ENCODE data around the gene SLC22A17.
A peak's percentile ranks its signal among the peaks of the same experiment; 100 is the strongest.

Gene SLC22A17

DNA sequence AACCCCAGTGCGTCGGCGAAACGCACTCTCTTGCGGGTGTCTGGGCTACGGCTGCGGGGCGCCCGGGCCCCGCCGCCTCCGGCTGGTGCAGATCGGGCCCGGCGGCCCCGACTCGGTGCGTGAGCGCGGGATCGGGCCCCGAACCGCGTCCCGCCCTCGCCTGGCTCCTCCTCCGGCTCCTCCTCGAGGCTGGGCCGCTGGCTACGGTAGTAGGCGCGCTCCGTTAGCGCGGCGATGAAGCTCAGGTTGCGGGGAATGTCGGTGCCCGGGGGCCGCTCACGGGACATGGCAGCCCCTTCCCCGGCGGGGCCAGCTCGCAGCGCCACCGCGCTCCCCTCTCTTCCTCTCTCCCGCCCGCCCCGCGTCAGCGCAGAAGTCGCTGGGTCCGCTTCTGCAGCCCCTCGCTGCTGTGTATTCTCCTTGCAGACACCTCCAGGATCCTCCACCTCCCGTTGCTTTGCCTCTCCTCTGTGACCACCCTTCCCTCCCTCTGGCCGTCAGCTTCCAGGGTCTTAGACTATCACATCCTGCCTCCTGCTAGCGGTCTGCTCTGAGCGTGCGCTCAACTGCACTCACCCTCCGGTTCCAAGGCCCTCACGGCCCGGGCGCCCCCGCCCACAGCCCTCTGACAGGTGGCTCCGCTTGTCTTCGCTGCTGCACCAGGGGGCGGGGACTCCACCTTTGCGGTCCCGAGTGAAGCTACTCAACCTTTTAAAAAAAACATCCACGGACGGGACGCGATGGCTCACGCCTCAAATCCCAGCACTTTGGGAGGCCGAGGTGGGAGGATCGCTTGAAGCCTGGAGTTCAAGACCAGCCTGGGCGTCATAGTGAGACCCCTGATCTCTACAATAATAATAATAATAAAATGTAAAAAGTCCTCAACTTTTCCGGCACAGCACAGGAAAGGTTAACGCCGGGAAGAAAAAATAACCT lies 50.1 kb downstream of the SLC22A17 start, which contains the start of gene PPP1R3E:
PPP1R3E (minus strand) TSS at position 570 of the 936 bp plus-strand sequence; CDS start at position 287, 283 bp downstream.
- DNase-seq, result peak; percentile 31 to 48

DNA sequence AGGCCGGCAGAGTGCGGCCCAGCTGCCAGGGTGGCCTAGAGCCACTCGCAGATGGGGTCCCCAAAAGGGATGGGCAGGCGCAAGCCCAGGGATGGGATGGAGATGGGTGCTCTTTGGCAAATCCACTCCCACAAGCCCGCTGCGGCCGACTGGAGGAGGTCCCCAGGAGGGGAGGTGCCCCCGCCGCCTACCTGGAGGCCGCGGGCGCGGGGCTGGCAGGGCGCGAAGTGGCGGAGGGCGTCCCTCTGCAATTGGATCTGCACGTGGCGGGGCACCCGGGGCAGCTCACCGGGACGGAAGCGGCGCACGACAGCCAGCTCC lies 50.8 kb downstream of the SLC22A17 start:
- DNase-seq, result no peak

DNA sequence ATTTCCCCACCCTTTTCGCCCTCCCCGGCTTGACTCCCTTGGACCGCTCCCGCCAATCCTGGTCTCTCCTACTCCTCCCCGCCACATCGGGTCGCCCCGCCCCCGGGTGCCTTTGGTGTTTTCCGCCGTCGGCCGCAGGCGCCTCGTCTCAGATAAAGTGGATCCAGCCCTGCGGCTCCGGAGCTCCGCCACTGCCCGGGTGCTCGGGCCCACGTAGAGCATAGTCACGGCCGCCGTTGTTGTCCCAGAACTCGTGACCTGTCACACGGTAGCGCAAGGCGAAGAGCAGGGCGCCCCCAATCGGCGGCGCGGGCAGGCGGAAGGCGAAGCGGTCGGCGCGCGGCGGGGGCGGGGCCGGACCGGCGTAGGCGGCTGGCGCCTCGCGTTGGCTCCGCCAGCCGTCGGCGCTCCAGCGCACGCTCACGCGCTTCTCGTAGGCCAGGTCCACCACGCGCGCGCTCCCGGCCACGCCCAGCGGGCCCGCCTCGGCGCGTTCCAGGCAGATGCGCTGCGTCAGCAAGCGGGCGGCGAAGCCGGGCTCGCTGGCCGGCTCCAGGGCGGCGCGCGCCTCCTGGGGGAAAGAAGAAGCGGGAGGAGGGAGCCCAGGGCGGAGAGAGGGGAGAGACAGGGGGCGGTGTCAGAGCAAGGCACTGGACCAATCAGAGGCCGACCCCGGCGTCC lies 51.3 kb downstream of the SLC22A17 start:
- DNase-seq, result peak; percentile 88 to 97

DNA sequence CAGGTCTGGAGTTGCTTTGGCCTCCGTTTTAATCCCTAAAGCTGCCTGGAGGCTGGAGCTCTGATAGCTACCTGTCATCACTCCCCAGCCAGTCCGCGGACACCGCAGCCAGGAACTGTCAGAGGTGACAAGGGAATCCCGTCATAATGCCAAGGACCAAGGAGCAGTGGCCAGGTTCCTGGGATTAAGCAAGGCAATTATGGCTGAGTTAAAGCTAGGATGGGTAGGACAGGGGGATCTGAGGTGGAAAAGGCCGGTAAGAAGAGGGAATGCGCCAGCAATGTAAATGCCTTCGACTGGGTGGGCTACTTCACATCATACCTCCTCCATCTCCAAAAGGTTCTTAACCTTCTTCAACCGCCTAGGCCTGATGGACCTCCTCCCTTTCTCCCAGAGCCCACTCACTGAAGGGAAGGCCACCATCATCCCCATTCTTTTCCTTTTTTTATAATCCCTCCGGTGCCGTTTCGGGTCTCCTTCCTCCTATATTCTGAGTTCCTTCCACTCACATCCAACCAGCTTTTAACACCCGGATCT lies 51.9 kb downstream of the SLC22A17 start:
- DNase-seq, result no peak

DNA sequence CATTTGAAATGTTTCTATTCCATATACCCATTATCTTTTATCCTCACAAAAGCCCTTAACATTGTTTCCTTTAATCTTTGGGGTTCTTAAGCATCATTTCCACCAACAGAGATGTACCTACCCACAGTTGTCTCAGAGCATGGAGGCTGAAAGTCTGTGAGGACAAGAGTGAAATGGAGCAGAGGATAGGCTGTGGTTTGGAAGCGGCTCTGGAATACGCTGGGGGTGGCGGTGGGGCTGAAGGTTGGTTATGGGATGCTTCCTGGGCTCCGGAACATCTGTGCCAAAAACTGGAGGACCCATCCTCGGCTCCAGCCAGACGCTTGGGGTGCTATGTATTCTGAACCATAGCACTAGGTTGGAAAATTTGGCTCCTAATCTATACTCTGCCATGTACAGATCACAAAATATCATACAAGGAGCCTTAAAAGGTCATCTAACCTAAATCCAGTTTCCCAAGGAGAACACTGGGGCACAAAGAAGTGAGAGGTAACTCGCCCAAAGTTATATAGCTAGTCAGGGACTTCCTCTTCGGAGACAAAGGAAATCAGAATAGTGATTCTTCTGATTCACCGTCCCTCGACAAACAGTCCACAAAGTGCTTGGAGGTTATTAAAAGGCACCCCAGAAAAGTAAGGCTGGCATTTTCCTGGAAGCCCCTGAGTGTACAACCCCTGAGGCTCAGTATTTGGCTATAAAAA lies 52.6 kb downstream of the SLC22A17 start:
- DNase-seq, result no peak

DNA sequence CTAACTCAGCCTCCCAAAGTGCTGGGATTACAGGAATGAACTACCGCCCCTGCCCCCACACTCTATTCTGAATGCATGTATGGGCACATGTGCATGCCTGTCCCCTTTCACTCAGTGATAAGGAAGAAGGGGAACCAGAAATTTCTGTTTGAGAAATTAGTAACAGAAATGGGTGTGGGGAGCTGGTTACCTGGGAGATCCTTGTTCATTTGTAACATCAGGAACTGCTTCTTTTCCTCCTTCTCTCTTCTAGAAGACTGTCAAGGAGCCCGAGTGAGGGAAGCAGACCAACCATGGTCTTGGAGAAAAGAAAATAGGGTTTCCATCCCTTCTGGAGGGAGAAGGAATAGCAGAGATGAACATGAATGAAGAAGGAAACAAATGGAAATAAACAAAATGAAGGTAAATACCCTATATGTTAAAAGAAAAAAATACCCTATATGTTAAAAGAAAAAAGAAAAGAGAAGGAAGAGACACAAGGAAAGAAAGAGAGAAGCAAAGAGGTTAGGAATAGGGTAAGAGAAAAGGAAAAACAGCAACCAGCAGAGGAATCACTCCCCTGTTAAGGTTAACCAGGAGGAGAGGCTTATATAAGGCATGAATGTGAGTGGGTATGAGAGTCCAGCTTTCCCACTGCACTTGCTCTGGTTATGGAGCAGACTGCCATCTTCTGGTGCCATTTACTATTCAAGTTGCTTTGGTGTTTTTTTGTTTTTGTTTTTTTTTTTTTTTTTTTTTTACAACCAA lies 53.3 kb downstream of the SLC22A17 start:
- DNase-seq, result peak in 1 of 2 experiments; percentile 62

DNA sequence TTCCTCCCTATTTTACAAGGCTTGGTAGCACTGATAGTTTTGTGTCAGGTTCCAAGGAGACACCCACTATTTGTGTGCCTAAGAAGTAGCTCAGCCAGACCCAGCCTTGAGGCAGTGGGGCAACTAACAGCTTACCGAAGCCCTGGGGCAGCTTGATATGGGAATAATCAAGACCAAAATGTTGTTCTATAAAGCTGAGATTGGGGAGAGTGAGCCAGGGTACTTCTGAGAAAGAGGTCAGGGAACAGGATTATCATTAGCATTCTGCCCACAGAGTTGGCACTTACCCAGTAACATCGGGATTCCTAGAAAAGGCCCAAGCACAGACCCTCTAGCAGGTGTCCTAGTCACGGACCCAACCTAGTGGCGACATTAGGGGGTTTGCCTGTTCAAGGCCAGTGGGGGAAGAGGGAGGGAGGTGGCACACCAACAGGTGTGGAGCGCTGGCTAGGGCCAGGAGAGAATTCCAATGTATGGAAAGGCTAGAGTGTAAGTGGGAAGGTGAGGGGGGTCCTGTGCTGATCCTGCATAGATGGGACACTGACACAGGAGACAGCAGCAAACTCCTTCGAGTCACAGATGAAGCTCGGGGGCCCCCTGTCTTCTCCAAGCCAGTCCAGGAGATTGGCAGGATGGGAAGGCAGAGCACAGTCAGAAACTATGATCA lies 54.9 kb downstream of the SLC22A17 start:
- no peak for DNase-seq

DNA sequence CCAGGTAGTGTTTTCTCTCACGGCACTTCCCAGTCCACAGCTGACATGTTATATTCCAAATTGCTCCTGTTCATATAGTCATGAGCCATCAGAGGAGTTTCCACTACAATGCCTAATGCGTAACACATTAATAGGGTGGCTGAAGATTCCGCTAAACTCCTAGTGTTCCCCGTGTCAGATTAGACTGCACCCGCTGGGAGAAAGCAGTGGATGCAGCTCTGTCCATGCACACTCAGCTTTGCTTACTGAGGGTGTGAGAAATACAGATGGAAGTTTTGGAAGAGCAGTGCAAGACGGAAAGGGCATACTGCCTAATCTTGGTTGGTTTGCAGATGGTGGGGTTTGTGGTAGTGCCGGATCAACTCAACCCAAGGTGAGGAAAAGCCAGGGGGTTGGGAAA lies 55.6 kb downstream of the SLC22A17 start:
- no peak for DNase-seq

Data from SW 1271 (cell line).